T-helper 1 cell treated with Interleukin-12 subunit alpha and Interleukin-12 subunit beta and Interleukin-4 antibody, amounts not matched to agents 30 μg/mL and 1 μg/mL, for 36 hours (primary cell): ENCODE data around the gene GPC6.

Experiments used
- H3K27ac Mint-ChIP-seq: one replicate; pipeline ENCODE4 v1.8.0; 2021; ENCODE audit warnings: mild to moderate bottlenecking, mixed read lengths
- H3K27me3 Mint-ChIP-seq: one replicate; pipeline ENCODE4 v1.8.0; 2021; ENCODE audit warnings: low read depth, mixed read lengths
- H3K36me3 Mint-ChIP-seq: one replicate; pipeline ENCODE4 v1.8.0; 2021; ENCODE audit warnings: low read depth, mixed read lengths
- H3K4me1 Mint-ChIP-seq: one replicate; pipeline ENCODE4 v1.8.0; 2021; ENCODE audit warnings: low read depth, mixed read lengths
- H3K4me3 Mint-ChIP-seq: one replicate; pipeline ENCODE4 v1.8.0; 2021; ENCODE audit warnings: mild to moderate bottlenecking, moderate library complexity, mixed read lengths
- H3K9me3 Mint-ChIP-seq: one replicate; pipeline ENCODE4 v1.8.0; 2021; ENCODE audit warnings: mixed read lengths

GPC6 gene

GRCh38 chr13:93824286-93824685 lies 597.7 kb downstream of the GPC6 start:
- H3K27me3 Mint-ChIP-seq = no peaks in the 10 kb centered on the region
- no peak overlapping the region for H3K4me3 Mint-ChIP-seq
- no peaks in the 10 kb centered on the region for H3K36me3 Mint-ChIP-seq
- no peaks in the 10 kb centered on the region for H3K4me1 Mint-ChIP-seq
- no peak overlapping the region for H3K27ac Mint-ChIP-seq
- no peaks in the 10 kb centered on the region for H3K9me3 Mint-ChIP-seq

GRCh38 chr13:93834051-93834450 lies 607.4 kb downstream of the GPC6 start:
- Mint-ChIP-seq H3K9me3 (no peaks in the 10 kb centered on the region), H3K27ac (no peak overlapping the region), H3K4me1 (no peaks in the 10 kb centered on the region), H3K27me3 (no peaks in the 10 kb centered on the region), H3K36me3 (no peaks in the 10 kb centered on the region), H3K4me3 (no peak overlapping the region)

- H3K36me3 Mint-ChIP-seq = no peaks in the 10 kb centered on the region
- no peaks in the 10 kb centered on the region for H3K4me1 Mint-ChIP-seq
- H3K4me3 Mint-ChIP-seq = no peak overlapping the region
- peaks cover 4% of the 10 kb centered on the region for H3K9me3 Mint-ChIP-seq
- no peak overlapping the region for H3K27ac Mint-ChIP-seq
- H3K27me3 Mint-ChIP-seq = no peaks in the 10 kb centered on the region
These were observed 616.5 kb downstream of the GPC6 start for GRCh38 chr13:93843082-93843481.

- H3K4me1 Mint-ChIP-seq = no peaks in the 10 kb centered on the region
- H3K27ac Mint-ChIP-seq = no peak overlapping the region
- H3K9me3 Mint-ChIP-seq = peaks cover 4% of the 10 kb centered on the region
- H3K4me3 Mint-ChIP-seq = no peak overlapping the region
- no peaks in the 10 kb centered on the region for H3K36me3 Mint-ChIP-seq
- no peaks in the 10 kb centered on the region for H3K27me3 Mint-ChIP-seq
These were observed 620.6 kb downstream of the GPC6 start for GRCh38 chr13:93847162-93847561.

- no peak overlapping the region for H3K4me3 Mint-ChIP-seq
- H3K27me3 Mint-ChIP-seq = no peaks in the 10 kb centered on the region
- H3K4me1 Mint-ChIP-seq = no peaks in the 10 kb centered on the region
- H3K9me3 Mint-ChIP-seq = peaks cover 4% of the 10 kb centered on the region
- H3K27ac Mint-ChIP-seq = no peak overlapping the region
- no peaks in the 10 kb centered on the region for H3K36me3 Mint-ChIP-seq
These were observed 621.6 kb downstream of the GPC6 start for GRCh38 chr13:93848247-93848646.

GRCh38 chr13:93851236-93851635 lies 624.6 kb downstream of the GPC6 start:
- Mint-ChIP-seq H3K9me3 (peaks cover 4% of the 10 kb centered on the region), H3K4me1 (no peaks in the 10 kb centered on the region), H3K27ac (no peak overlapping the region), H3K36me3 (no peaks in the 10 kb centered on the region), H3K27me3 (no peaks in the 10 kb centered on the region), H3K4me3 (no peak overlapping the region)

GRCh38 chr13:93853912-93854311 lies 627.3 kb downstream of the GPC6 start:
- no peaks in the 10 kb centered on the region for H3K9me3 Mint-ChIP-seq
- H3K4me3 Mint-ChIP-seq = no peak overlapping the region

GRCh38 chr13:93857126-93857525 lies 630.5 kb downstream of the GPC6 start:
- Mint-ChIP-seq H3K27me3 (no peaks in the 10 kb centered on the region), H3K27ac (no peak overlapping the region), H3K4me1 (no peaks in the 10 kb centered on the region), H3K4me3 (no peak overlapping the region), H3K9me3 (no peaks in the 10 kb centered on the region), H3K36me3 (no peaks in the 10 kb centered on the region)

More at GRCh38 chr13:93853912-93854311, 627.3 kb downstream of the GPC6 start:
- Mint-ChIP-seq H3K4me1 (no peaks in the 10 kb centered on the region), H3K27me3 (no peaks in the 10 kb centered on the region), H3K27ac (no peak overlapping the region), H3K36me3 (no peaks in the 10 kb centered on the region)

- Mint-ChIP-seq H3K4me3 (no peak overlapping the region), H3K36me3 (no peaks in the 10 kb centered on the region), H3K4me1 (no peaks in the 10 kb centered on the region), H3K27me3 (no peaks in the 10 kb centered on the region), H3K27ac (no peak overlapping the region), H3K9me3 (no peaks in the 10 kb centered on the region)
These were observed 633.1 kb downstream of the GPC6 start for GRCh38 chr13:93859716-93860115.

- H3K4me1 Mint-ChIP-seq = no peaks in the 10 kb centered on the region
- H3K27ac Mint-ChIP-seq = no peak overlapping the region
- no peaks in the 10 kb centered on the region for H3K9me3 Mint-ChIP-seq
- H3K4me3 Mint-ChIP-seq = no peak overlapping the region
- H3K27me3 Mint-ChIP-seq = no peaks in the 10 kb centered on the region
- H3K36me3 Mint-ChIP-seq = no peaks in the 10 kb centered on the region
These were observed 635.2 kb downstream of the GPC6 start for GRCh38 chr13:93861818-93862217.

GRCh38 chr13:93862259-93862658 lies 635.7 kb downstream of the GPC6 start:
- Mint-ChIP-seq H3K36me3 (no peaks in the 10 kb centered on the region), H3K27me3 (no peaks in the 10 kb centered on the region), H3K4me3 (no peak overlapping the region), H3K9me3 (no peaks in the 10 kb centered on the region), H3K27ac (no peak overlapping the region), H3K4me1 (no peaks in the 10 kb centered on the region)

- H3K27ac Mint-ChIP-seq = no peak overlapping the region
- no peaks in the 10 kb centered on the region for H3K36me3 Mint-ChIP-seq
- H3K9me3 Mint-ChIP-seq = no peaks in the 10 kb centered on the region
- H3K4me1 Mint-ChIP-seq = no peaks in the 10 kb centered on the region
- no peak overlapping the region for H3K4me3 Mint-ChIP-seq
- no peaks in the 10 kb centered on the region for H3K27me3 Mint-ChIP-seq
These were observed 638.6 kb downstream of the GPC6 start for GRCh38 chr13:93865235-93865634.

- H3K4me3 Mint-ChIP-seq = no peak overlapping the region
- no peaks in the 10 kb centered on the region for H3K4me1 Mint-ChIP-seq
- H3K27me3 Mint-ChIP-seq = no peaks in the 10 kb centered on the region
- H3K36me3 Mint-ChIP-seq = no peaks in the 10 kb centered on the region
- H3K27ac Mint-ChIP-seq = no peak overlapping the region
- H3K9me3 Mint-ChIP-seq = no peaks in the 10 kb centered on the region
These were observed 640.9 kb downstream of the GPC6 start for GRCh38 chr13:93867481-93867880.

- H3K4me1 Mint-ChIP-seq = no peaks in the 10 kb centered on the region
- H3K36me3 Mint-ChIP-seq = no peaks in the 10 kb centered on the region
These were observed 645.8 kb downstream of the GPC6 start for GRCh38 chr13:93872376-93872775.

GRCh38 chr13:93872786-93873347 lies 646.3 kb downstream of the GPC6 start:
- Mint-ChIP-seq H3K4me3 (no peak overlapping the region), H3K9me3 (no peaks in the 10 kb centered on the region), H3K36me3 (no peaks in the 10 kb centered on the region), H3K4me1 (no peaks in the 10 kb centered on the region), H3K27me3 (no peaks in the 10 kb centered on the region), H3K27ac (no peak overlapping the region)

More at GRCh38 chr13:93872376-93872775, 645.8 kb downstream of the GPC6 start:
- no peaks in the 10 kb centered on the region for H3K27me3 Mint-ChIP-seq
- H3K9me3 Mint-ChIP-seq = no peaks in the 10 kb centered on the region
- H3K4me3 Mint-ChIP-seq = no peak overlapping the region
- no peak overlapping the region for H3K27ac Mint-ChIP-seq

- no peaks in the 10 kb centered on the region for H3K36me3 Mint-ChIP-seq
- H3K4me1 Mint-ChIP-seq = no peaks in the 10 kb centered on the region
- H3K9me3 Mint-ChIP-seq = no peaks in the 10 kb centered on the region
- H3K27me3 Mint-ChIP-seq = no peaks in the 10 kb centered on the region
- no peak overlapping the region for H3K27ac Mint-ChIP-seq
- no peak overlapping the region for H3K4me3 Mint-ChIP-seq
These were observed 648.9 kb downstream of the GPC6 start for GRCh38 chr13:93875547-93875946.
